ENCODE results near the gene FDX1. TPM values are rescaled to one million over a fixed set of nuclear protein-coding genes. Genes with fewer than 3 reads are reported as not detected.

FDX1 gene
- total and polyA plus RNA-seq, 2 of the 8 experiments (the other 6 are each of a cell fraction or from before 2014, with no cell fraction given) = 3.7 to 9.6 TPM

DNA sequence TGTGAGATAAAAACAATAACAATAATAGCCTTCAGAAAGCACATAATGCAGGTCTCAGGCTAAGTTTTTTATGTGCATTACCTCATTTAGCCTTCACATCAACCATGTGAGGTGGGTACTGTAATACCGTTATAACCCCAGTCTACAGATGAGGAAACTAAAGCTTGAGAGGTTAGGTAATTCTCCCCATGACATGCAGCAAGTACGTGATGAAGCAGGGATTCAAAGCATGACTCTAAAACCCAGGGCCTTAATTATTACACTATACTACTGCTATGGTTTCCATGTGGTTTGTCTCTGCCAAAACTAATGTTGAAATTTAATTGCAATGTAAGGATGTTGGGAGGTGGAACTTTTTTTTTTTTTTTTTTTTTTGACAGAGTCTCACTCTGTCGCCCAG lies 37.7 kb upstream of the FDX1 start:
- Histone ChIP-seq H4K91ac (replicated peaks; ENCODE audit: insufficient read length, low read length) (no peak overlapping the region), H2BK15ac (ENCODE audit: low read length) (no peak overlapping the region), H3K4me3 (ENCODE audit: extremely low read depth in 1 of 4, insufficient read depth in 2 of 4, low read depth in 3 of 4, low read length in 4 of 4) (no peak overlapping the region), H2AK5ac (ENCODE audit: low read depth, low read length) (no peak overlapping the region), H3K18ac (ENCODE audit: extremely low read depth, low read length) (no peak overlapping the region), H3K4ac (replicated peaks; ENCODE audit: insufficient read length, low read depth, low read length) (no peak overlapping the region), H3K27ac (ENCODE audit: low read depth, low read length) (no peak overlapping the region), H3K27me3 (replicated peaks in 1 of 4; ENCODE audit: control insufficient read depth in 3 of 4, extremely low read depth in 1 of 4, insufficient read depth in 3 of 4, low read length in 3 of 4) (no peaks in the 10 kb centered on the region), H3K36me3 (ENCODE audit: control insufficient read depth in 2 of 4, insufficient read depth in 4 of 4, low read length in 3 of 4) (no peaks in the 10 kb centered on the region), H2BK12ac (ENCODE audit: low read depth, low read length) (no peak overlapping the region), H3K23ac (ENCODE audit: insufficient read length) (no peak overlapping the region), H3K79me2 (ENCODE audit: control insufficient read depth in 1 of 2, insufficient read depth in 2 of 2, low read length in 2 of 2) (no peaks in the 10 kb centered on the region), H2BK20ac (ENCODE audit: low read length) (no peak overlapping the region), H3K14ac (ENCODE audit: insufficient read length) (no peak overlapping the region), H2AFZ (ENCODE audit: low read length) (no peak overlapping the region), H2BK5ac (ENCODE audit: low read depth, low read length) (no peak overlapping the region), H3K4me1 (replicated peaks in 1 of 4; ENCODE audit: control insufficient read depth in 3 of 4, insufficient read depth in 4 of 4, low read length in 3 of 4) (no peaks in the 10 kb centered on the region), H3K79me1 (ENCODE audit: low read depth, low read length) (no peaks in the 10 kb centered on the region), H4K20me1 (replicated peaks in 1 of 2; ENCODE audit: control insufficient read depth in 1 of 2, insufficient read depth in 2 of 2, low read length in 2 of 2) (no peaks in the 10 kb centered on the region), H3K9ac (replicated peaks in 1 of 4; ENCODE audit: extremely low read depth in 1 of 4, low read depth in 3 of 4, low read length in 3 of 4) (no peak overlapping the region), H4K5ac (ENCODE audit: insufficient read length, low read depth, low read length) (no peak overlapping the region), H3K9me3 (ENCODE audit: insufficient read depth in 2 of 2, low read depth in 1 of 2, low read length in 1 of 2) (peaks cover 7 to 8% of the 10 kb centered on the region in 2 experiments; a peak in 2 of 4 replicates), H3K56ac (replicated peaks; ENCODE audit: insufficient read length, low read depth, low read length) (no peak overlapping the region), H3K23me2 (ENCODE audit: low read depth, low read length) (no peaks in the 10 kb centered on the region), H4K8ac (ENCODE audit: extremely low read depth, insufficient read depth, low read length) (no peak overlapping the region), H2BK120ac (replicated peaks; ENCODE audit: low read depth, low read length) (no peak overlapping the region), H3K4me2 (ENCODE audit: insufficient read depth in 1 of 2, low read depth in 2 of 2, low read length in 2 of 2) (no peak overlapping the region)
- no peak for DNase-seq (ENCODE audit: low read depth in 1 of 2, low spot score in 2 of 2)
- ChIA-PET CTCF (ENCODE audit: partially characterized antibody) (interaction anchor here (0.6 kb wide), 1 partner anchor 11 kb away, joined by 4 read pairs; no protein-coding TSS in a partner anchor), POLR2A (ENCODE audit: partially characterized antibody) (no interaction called here)
- WGBS, 2 experiments (ENCODE audit: extremely low coverage in 1 of 2, insufficient coverage in 1 of 2, insufficient read length in 1 of 2, insufficient replicate concordance in 2 of 2, low coverage in 1 of 2, low lambda C conversion rate in 2 of 2, missing lambda C conversion rate in 1 of 2) = 87% methylated on average over 2 of the region's 3 CpGs; no CpG with 5 or more reads in 1 of the 2 experiments
- FAIRE-seq = no peak
- TF ChIP-seq YY1 (IDR thresholded peaks at IDR 0.05; ENCODE audit: low read depth, low read length) = no peak
- no peak for TF ChIP-seq PHF8 (conservative IDR thresholded peaks at IDR 0.05; ENCODE audit: low read depth, low read length)
- no peak for TF ChIP-seq GTF2F1 (IDR thresholded peaks at IDR 0.05; ENCODE audit: borderline replicate concordance, low read depth, low read length)
- TF ChIP-seq BCL11A (IDR thresholded peaks at IDR 0.05; ENCODE audit: low read depth in 2 of 2, low read length in 2 of 2) = no peak
- TF ChIP-seq MAFK (IDR thresholded peaks at IDR 0.05; ENCODE audit: low read depth, low read length) = no peak
- TF ChIP-seq, protein P1, sequence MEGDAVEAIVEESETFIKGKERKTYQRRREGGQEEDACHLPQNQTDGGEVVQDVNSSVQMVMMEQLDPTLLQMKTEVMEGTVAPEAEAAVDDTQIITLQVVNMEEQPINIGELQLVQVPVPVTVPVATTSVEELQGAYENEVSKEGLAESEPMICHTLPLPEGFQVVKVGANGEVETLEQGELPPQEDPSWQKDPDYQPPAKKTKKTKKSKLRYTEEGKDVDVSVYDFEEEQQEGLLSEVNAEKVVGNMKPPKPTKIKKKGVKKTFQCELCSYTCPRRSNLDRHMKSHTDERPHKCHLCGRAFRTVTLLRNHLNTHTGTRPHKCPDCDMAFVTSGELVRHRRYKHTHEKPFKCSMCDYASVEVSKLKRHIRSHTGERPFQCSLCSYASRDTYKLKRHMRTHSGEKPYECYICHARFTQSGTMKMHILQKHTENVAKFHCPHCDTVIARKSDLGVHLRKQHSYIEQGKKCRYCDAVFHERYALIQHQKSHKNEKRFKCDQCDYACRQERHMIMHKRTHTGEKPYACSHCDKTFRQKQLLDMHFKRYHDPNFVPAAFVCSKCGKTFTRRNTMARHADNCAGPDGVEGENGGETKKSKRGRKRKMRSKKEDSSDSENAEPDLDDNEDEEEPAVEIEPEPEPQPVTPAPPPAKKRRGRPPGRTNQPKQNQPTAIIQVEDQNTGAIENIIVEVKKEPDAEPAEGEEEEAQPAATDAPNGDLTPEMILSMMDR (IDR thresholded peaks at IDR 0.05; ENCODE audit: control extremely low read depth in 1 of 3, insufficient read depth in 1 of 3, low read depth in 1 of 3, low read length in 3 of 3) = no peak
- no peak for TF ChIP-seq ASH2L (IDR thresholded peaks at IDR 0.05; ENCODE audit: low read length)
- TF ChIP-seq, protein P2, sequence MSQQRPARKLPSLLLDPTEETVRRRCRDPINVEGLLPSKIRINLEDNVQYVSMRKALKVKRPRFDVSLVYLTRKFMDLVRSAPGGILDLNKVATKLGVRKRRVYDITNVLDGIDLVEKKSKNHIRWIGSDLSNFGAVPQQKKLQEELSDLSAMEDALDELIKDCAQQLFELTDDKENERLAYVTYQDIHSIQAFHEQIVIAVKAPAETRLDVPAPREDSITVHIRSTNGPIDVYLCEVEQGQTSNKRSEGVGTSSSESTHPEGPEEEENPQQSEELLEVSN (IDR thresholded peaks at IDR 0.05) = no peak
- no peak for TF ChIP-seq RBBP5 (IDR thresholded peaks at IDR 0.05; ENCODE audit: borderline replicate concordance, low read depth, low read length)
